Endothelial cell (in vitro differentiated cells): Measurements from ENCODE around the gene IPO4. TPM values are rescaled to one million over a fixed set of nuclear protein-coding genes. Genes with fewer than 3 reads are reported as not detected.

ENCODE experiments used
- DNase-seq: peaks from one replicate; pipeline ENCODE4 v3.0.0; 2021; ENCODE audit warnings: low spot score
- H3K27ac Mint-ChIP-seq: one replicate; pipeline ENCODE4 v1.8.0; 2021; ENCODE audit warnings: mixed read lengths, inconsistent platforms; ENCODE audit not compliant: unreplicated experiment
- H3K27me3 Mint-ChIP-seq: one replicate; pipeline ENCODE4 v1.8.0; 2021; ENCODE audit warnings: mild to moderate bottlenecking, moderate library complexity, mixed read lengths, inconsistent platforms; ENCODE audit not compliant: unreplicated experiment
- H3K36me3 Mint-ChIP-seq: one replicate; pipeline ENCODE4 v1.8.0; 2021; ENCODE audit warnings: mild to moderate bottlenecking, low read depth, mixed read lengths, inconsistent platforms; ENCODE audit not compliant: unreplicated experiment
- H3K4me1 Mint-ChIP-seq: one replicate; pipeline ENCODE4 v1.8.0; 2021; ENCODE audit warnings: mild to moderate bottlenecking, mixed read lengths, inconsistent platforms; ENCODE audit not compliant: unreplicated experiment
- H3K4me3 Mint-ChIP-seq: one replicate; pipeline ENCODE4 v1.8.0; 2021; ENCODE audit warnings: mild to moderate bottlenecking, mixed read lengths, inconsistent platforms; ENCODE audit not compliant: unreplicated experiment
- H3K9me3 Mint-ChIP-seq: one replicate; pipeline ENCODE4 v1.8.0; 2021; ENCODE audit warnings: mixed read lengths, inconsistent platforms; ENCODE audit not compliant: unreplicated experiment
- total RNA-seq: library from RNA; stranded (reverse); fragmentation: NEBNext Ultra II Directional; extraction: Animal tissue kit (Norgen Biotek cat#: 25700); gene quantifications from one replicate; pipeline ENCODE4 v1.2.1, GENCODE V29; 2021; ENCODE audit not compliant: unreplicated experiment
- TF ChIP-seq, protein P1 (sequence below): fragments of 200-600 bp; sonication (generic); IDR thresholded peaks from one replicate; pipeline ENCODE4 v1.5.0; 2021; ENCODE audit warnings: antibody characterized with exemption; ENCODE audit not compliant: unreplicated experiment

IPO4 gene
- total RNA-seq, 1 donor from 2014 or later, result 29.0 TPM

DNA sequence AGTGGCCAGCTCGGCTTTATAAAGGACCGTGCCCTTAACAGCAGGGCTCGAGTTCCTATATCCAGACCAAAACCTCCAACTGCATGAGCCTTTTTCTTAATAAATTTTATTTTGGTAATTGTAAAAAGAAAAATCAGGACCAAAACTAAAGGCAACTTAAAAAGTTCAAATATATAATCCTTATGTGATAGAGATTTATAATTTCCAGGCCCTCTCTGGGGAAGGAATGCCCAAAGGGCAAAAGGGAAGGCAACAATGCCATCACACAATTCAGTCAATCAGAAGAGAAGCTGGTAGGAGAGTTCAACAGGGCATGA is 401 bp upstream of the IPO4 start:
- DNase-seq, result no peak
- Mint-ChIP-seq H3K27me3 (peaks cover 24% of the 10 kb centered on the region), H3K4me3 (peak overlapping the region; percentile 90), H3K36me3 (peaks cover 33% of the 10 kb centered on the region), H3K4me1 (peaks cover 13% of the 10 kb centered on the region), H3K9me3 (no peaks in the 10 kb centered on the region), H3K27ac (peak overlapping the region; percentile 79)
- TF ChIP-seq, protein P1, sequence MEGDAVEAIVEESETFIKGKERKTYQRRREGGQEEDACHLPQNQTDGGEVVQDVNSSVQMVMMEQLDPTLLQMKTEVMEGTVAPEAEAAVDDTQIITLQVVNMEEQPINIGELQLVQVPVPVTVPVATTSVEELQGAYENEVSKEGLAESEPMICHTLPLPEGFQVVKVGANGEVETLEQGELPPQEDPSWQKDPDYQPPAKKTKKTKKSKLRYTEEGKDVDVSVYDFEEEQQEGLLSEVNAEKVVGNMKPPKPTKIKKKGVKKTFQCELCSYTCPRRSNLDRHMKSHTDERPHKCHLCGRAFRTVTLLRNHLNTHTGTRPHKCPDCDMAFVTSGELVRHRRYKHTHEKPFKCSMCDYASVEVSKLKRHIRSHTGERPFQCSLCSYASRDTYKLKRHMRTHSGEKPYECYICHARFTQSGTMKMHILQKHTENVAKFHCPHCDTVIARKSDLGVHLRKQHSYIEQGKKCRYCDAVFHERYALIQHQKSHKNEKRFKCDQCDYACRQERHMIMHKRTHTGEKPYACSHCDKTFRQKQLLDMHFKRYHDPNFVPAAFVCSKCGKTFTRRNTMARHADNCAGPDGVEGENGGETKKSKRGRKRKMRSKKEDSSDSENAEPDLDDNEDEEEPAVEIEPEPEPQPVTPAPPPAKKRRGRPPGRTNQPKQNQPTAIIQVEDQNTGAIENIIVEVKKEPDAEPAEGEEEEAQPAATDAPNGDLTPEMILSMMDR, result no peak

DNA sequence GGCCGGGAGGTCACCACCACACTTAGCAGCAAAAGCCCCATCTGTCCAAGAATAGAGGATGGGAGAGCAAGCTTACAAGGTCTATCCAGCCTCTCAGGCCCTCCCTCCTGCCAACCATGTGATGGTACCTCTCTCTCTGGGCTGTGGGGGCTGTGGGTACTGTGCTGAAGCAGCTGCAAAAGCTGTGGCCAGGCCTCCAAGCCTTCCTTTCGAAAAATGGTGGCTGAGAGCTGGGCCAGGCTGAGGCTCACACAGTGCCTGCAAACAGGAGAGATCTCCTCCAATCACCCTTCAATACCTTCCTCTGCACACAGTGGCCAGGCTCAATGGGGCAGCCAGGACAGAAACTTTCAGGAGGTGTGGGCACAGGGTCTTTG is 1.1 kb downstream of the IPO4 start:
- no peak for DNase-seq
- peaks cover 33% of the 10 kb centered on the region for H3K36me3 Mint-ChIP-seq
- peak overlapping the region; percentile 90 for H3K4me3 Mint-ChIP-seq
- peaks cover 13% of the 10 kb centered on the region for H3K4me1 Mint-ChIP-seq
- no peak overlapping the region for H3K27ac Mint-ChIP-seq
- H3K27me3 Mint-ChIP-seq, result peaks cover 22% of the 10 kb centered on the region
- H3K9me3 Mint-ChIP-seq, result no peaks in the 10 kb centered on the region
- TF ChIP-seq, protein P1, result no peak

DNA sequence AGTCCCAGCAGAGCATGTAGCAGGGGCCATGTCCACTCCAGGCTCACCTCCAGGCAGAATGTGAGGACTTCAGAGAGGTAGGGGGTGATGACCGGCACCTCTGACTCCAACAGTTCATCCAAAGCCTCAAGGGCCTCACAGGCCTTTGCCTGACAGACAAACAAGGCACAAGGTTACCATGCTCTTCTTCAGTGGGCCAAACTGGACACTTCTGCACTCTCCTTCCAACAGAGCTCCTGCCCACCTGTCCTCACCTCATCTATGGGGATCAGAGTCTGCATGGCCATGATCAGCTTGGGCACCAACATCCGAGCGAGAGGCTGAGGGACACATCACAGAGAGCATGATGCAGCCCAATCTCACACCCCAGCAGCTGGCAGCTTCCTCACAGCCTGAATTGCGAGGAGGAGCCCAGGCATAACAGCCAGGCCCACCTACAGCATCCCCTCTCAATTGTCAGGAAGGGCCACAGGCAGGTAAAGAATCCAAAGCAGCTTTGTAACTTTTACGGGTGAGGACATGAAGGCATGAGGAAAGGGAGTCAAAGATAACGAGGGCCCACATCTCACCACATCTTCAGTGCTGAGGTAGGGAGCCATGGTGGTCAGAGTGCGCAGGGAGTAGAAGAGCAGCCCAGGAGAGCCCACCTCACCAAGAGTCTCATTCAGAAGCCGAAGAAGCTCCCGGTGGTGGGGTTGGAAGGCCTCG is 1.6 kb downstream of the IPO4 start:
- H3K4me3 Mint-ChIP-seq, result peak overlapping the region; percentile 73

DNA sequence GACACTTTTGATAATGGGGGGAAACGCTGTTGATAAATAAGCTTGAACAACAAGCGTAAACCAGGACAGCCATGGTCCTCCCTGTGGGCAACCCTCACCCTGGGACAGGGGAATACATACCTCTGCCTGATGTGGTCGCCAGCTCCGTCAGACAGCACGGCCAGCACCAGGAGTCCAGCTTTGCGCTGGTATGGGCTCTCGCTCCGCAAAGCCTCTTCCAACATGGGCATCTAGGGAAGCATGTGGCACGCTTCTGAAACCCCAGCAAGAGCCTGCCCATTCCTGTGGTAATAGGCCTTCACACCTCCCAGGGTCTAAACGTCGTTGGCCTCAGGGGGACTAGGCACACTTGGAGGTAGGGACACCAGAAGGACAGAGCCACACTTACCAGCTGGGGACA is 2.9 kb downstream of the IPO4 start:
- TF ChIP-seq, protein P1, result no peak
- no peaks in the 10 kb centered on the region for H3K9me3 Mint-ChIP-seq
- H3K36me3 Mint-ChIP-seq, result peaks cover 31% of the 10 kb centered on the region
- H3K27me3 Mint-ChIP-seq, result peaks cover 23% of the 10 kb centered on the region
- no peak for DNase-seq
- no peak overlapping the region for H3K4me3 Mint-ChIP-seq
- no peak overlapping the region for H3K27ac Mint-ChIP-seq
- peaks cover 18% of the 10 kb centered on the region for H3K4me1 Mint-ChIP-seq

More for the DNA sequence above, 1.6 kb downstream of the IPO4 start:
- Mint-ChIP-seq H3K36me3 (peaks cover 33% of the 10 kb centered on the region), H3K27ac (no peak overlapping the region), H3K4me1 (peaks cover 14% of the 10 kb centered on the region), H3K27me3 (peaks cover 20% of the 10 kb centered on the region), H3K9me3 (no peaks in the 10 kb centered on the region)
- TF ChIP-seq, protein P1, result no peak
- DNase-seq, result no peak

DNA sequence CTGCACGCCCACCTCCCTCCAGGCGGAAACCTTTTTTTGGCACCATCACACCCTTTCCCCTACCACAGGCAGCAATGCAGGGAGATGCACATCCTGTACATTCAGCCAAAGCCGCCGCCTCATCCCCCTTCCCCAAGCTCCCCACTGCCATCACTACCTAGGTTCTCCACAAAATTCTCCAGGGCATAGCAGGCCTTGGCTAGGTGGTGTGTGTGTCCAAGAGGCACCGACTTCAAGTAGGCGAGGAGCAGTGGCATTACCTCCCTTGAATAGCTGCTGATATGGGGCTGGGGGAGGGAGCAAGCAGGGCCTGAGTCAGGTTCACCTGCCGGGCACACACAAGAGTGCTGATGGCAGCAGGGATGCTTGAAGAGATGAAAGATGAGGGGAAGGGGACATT is 3.6 kb downstream of the IPO4 start:
- no peak overlapping the region for H3K4me3 Mint-ChIP-seq
- peaks cover 25% of the 10 kb centered on the region for H3K27me3 Mint-ChIP-seq
- no peak for DNase-seq
- H3K36me3 Mint-ChIP-seq, result peaks cover 32% of the 10 kb centered on the region
- peaks cover 19% of the 10 kb centered on the region for H3K4me1 Mint-ChIP-seq
- no peaks in the 10 kb centered on the region for H3K9me3 Mint-ChIP-seq
- TF ChIP-seq, protein P1, result no peak
- H3K27ac Mint-ChIP-seq, result no peak overlapping the region
